ENCODE measurements around the gene LSM7.

Gene LSM7

GRCh38 chr19:2341244-2341751 is 12.9 kb upstream of the LSM7 start:
- no peak overlapping the region for H3K27ac ChIP-seq (replicated peaks)
- H3K27me3 ChIP-seq (ENCODE audit: insufficient read depth, poor library complexity, severe bottlenecking): no peaks in the 10 kb centered on the region
- TF ChIP-seq GABPA (IDR thresholded peaks at IDR 0.05; ENCODE audit: low read depth) (no peak), CTCF (IDR thresholded peaks at IDR 0.05; ENCODE audit: insufficient read depth, low read length) (no peak), POLR2AphosphoS5 (IDR thresholded peaks at IDR 0.05; ENCODE audit: low read depth) (no peak), REST (IDR thresholded peaks at IDR 0.05; ENCODE audit: insufficient replicate concordance, low read depth) (no peak), SPI1 (IDR thresholded peaks at IDR 0.05; ENCODE audit: borderline replicate concordance, low read depth) (no peak)
- no peak overlapping the region for H3K4me3 ChIP-seq (replicated peaks; ENCODE audit: insufficient read depth, low read length)
- no peak for DNase-seq (ENCODE audit: low read depth in 1 of 2, low spot score in 1 of 2)

GRCh38 chr19:2340496-2341243 is 12.3 kb upstream of the LSM7 start:
- TF ChIP-seq CTCF (IDR thresholded peaks at IDR 0.05; ENCODE audit: insufficient read depth, low read length): no peak
- no peak for TF ChIP-seq GABPA (IDR thresholded peaks at IDR 0.05; ENCODE audit: low read depth)
- TF ChIP-seq POLR2AphosphoS5 (IDR thresholded peaks at IDR 0.05; ENCODE audit: low read depth): no peak
- TF ChIP-seq REST (IDR thresholded peaks at IDR 0.05; ENCODE audit: insufficient replicate concordance, low read depth): no peak
- TF ChIP-seq SPI1 (IDR thresholded peaks at IDR 0.05; ENCODE audit: borderline replicate concordance, low read depth): no peak
- DNase-seq (ENCODE audit: low read depth in 1 of 2, low spot score in 1 of 2): no peak
- H3K4me3 ChIP-seq (replicated peaks; ENCODE audit: insufficient read depth, low read length): no peak overlapping the region
- no peaks in the 10 kb centered on the region for H3K27me3 ChIP-seq (ENCODE audit: insufficient read depth, poor library complexity, severe bottlenecking)
- no peak overlapping the region for H3K27ac ChIP-seq (replicated peaks)

GRCh38 chr19:2339644-2340310 is 11.4 kb upstream of the LSM7 start:
- no peak overlapping the region for H3K4me3 ChIP-seq (replicated peaks; ENCODE audit: insufficient read depth, low read length)
- DNase-seq (ENCODE audit: low read depth in 1 of 2, low spot score in 1 of 2): no peak
- no peaks in the 10 kb centered on the region for H3K27me3 ChIP-seq (ENCODE audit: insufficient read depth, poor library complexity, severe bottlenecking)
- TF ChIP-seq REST (IDR thresholded peaks at IDR 0.05; ENCODE audit: insufficient replicate concordance, low read depth) (no peak), GABPA (IDR thresholded peaks at IDR 0.05; ENCODE audit: low read depth) (no peak), CTCF (IDR thresholded peaks at IDR 0.05; ENCODE audit: insufficient read depth, low read length) (no peak), SPI1 (IDR thresholded peaks at IDR 0.05; ENCODE audit: borderline replicate concordance, low read depth) (no peak), POLR2AphosphoS5 (IDR thresholded peaks at IDR 0.05; ENCODE audit: low read depth) (no peak)
- no peak overlapping the region for H3K27ac ChIP-seq (replicated peaks)

Measured in HL-60 (cell line).